ENCODE measurements around the gene CHCHD3. TPM values are rescaled to one million over a fixed set of nuclear protein-coding genes. Genes with fewer than 3 reads are reported as not detected.
"Not testable (repeated sequence)": the region's sequence is repeated elsewhere in the genome, so short reads cannot be mapped to it uniquely, and the experiment has no call there.

The CHCHD3 gene
- total RNA-seq, 2 donors from 2014 or later: 36.1 to 43.0 TPM

GRCh38 chr7:132972745-132973144, 109.1 kb downstream of the CHCHD3 start:
- H3K4me1 ChIP-seq (ENCODE audit: control insufficient read depth in 1 of 2, low read depth in 2 of 2): no peaks in the 10 kb centered on the region
- DNase-seq (ENCODE audit: low spot score) (no peak), ATAC-seq (ENCODE audit: insufficient number of reproducible peaks, low FRiP score, low read depth) (no peak)
- no peak overlapping the region for H3K27ac ChIP-seq
- H3K4me3 ChIP-seq: no peak overlapping the region
- TF ChIP-seq, protein P1, sequence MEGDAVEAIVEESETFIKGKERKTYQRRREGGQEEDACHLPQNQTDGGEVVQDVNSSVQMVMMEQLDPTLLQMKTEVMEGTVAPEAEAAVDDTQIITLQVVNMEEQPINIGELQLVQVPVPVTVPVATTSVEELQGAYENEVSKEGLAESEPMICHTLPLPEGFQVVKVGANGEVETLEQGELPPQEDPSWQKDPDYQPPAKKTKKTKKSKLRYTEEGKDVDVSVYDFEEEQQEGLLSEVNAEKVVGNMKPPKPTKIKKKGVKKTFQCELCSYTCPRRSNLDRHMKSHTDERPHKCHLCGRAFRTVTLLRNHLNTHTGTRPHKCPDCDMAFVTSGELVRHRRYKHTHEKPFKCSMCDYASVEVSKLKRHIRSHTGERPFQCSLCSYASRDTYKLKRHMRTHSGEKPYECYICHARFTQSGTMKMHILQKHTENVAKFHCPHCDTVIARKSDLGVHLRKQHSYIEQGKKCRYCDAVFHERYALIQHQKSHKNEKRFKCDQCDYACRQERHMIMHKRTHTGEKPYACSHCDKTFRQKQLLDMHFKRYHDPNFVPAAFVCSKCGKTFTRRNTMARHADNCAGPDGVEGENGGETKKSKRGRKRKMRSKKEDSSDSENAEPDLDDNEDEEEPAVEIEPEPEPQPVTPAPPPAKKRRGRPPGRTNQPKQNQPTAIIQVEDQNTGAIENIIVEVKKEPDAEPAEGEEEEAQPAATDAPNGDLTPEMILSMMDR (IDR thresholded peaks at IDR 0.05): no peak
- H3K27me3 ChIP-seq (replicated peaks; ENCODE audit: insufficient read depth): no peaks in the 10 kb centered on the region
- no peaks in the 10 kb centered on the region for H3K9me3 ChIP-seq
- no peaks in the 10 kb centered on the region for H3K36me3 ChIP-seq

- no peaks in the 10 kb centered on the region for H3K9me3 ChIP-seq
- H3K36me3 ChIP-seq: no peaks in the 10 kb centered on the region
- H3K4me3 ChIP-seq: no peak overlapping the region
- no peak for ATAC-seq (ENCODE audit: insufficient number of reproducible peaks, low FRiP score, low read depth)
- no peaks in the 10 kb centered on the region for H3K4me1 ChIP-seq (ENCODE audit: control insufficient read depth in 1 of 2, low read depth in 2 of 2)
- no peak overlapping the region for H3K27ac ChIP-seq
- no peaks in the 10 kb centered on the region for H3K27me3 ChIP-seq (replicated peaks; ENCODE audit: insufficient read depth)
- TF ChIP-seq, protein P1 (IDR thresholded peaks at IDR 0.05): no peak
- no peak for DNase-seq (ENCODE audit: low spot score)
Observed at GRCh38 chr7:132970257-132970656, 111.6 kb downstream of the CHCHD3 start.

DNA sequence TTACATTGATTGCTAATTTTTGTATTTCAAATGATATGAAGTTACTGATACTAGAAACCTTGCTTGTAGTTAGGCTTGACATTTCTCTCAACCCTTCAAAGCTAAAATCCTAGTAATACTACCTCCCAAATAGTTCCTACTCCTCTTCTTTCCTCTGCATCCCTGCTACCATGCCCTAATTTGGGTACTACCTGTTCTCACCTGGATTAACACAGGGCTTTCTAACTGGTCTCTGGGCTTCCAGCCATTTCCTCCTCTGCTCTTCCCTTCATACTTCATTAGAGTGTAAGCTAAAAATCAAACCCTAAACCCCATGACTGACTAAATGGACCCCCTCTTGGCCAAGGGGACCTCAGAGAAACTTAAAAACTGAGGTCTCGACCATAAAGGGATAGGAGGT, 112.4 kb downstream of the CHCHD3 start:
- no peak for DNase-seq (ENCODE audit: low spot score)
- Histone ChIP-seq H3K27ac (no peak overlapping the region), H3K36me3 (no peaks in the 10 kb centered on the region), H3K9me3 (no peaks in the 10 kb centered on the region), H3K4me1 (ENCODE audit: control insufficient read depth in 1 of 2, low read depth in 2 of 2) (no peaks in the 10 kb centered on the region), H3K4me3 (no peak overlapping the region), H3K27me3 (replicated peaks; ENCODE audit: insufficient read depth) (no peaks in the 10 kb centered on the region)
- ATAC-seq (ENCODE audit: insufficient number of reproducible peaks, low FRiP score, low read depth): no peak
- TF ChIP-seq, protein P1 (IDR thresholded peaks at IDR 0.05): no peak

DNA sequence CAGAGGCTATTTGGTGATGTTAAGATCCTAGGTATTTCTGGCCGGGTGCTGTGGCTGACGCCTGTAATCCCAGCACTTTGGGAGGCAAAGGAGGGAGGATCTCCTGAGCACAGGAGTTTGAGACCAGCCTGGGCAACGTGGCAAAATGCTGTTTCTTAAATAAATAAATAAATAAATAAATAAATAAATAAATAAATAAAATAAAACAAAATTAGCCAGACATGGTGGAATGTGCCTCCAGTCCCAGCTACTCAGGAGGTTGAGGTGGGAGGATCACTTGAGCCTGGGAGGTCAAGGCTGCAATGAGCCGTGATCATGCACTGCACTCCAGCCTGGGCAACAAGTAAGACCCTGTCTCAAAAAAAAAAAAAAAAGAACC, 114.4 kb downstream of the CHCHD3 start:
- not testable (repeated sequence) for H3K4me3 ChIP-seq; H3K27me3 ChIP-seq (replicated peaks; ENCODE audit: insufficient read depth); DNase-seq (ENCODE audit: low spot score); H3K9me3 ChIP-seq; H3K27ac ChIP-seq; H3K36me3 ChIP-seq; H3K4me1 ChIP-seq (ENCODE audit: control insufficient read depth in 1 of 2, low read depth in 2 of 2); ATAC-seq (ENCODE audit: insufficient number of reproducible peaks, low FRiP score, low read depth)

- TF ChIP-seq, protein P1 (IDR thresholded peaks at IDR 0.05): no peak
- Histone ChIP-seq H3K27me3 (replicated peaks; ENCODE audit: insufficient read depth) (no peaks in the 10 kb centered on the region), H3K36me3 (no peaks in the 10 kb centered on the region), H3K4me3 (no peak overlapping the region), H3K9me3 (no peaks in the 10 kb centered on the region), H3K27ac (no peak overlapping the region), H3K4me1 (ENCODE audit: control insufficient read depth in 1 of 2, low read depth in 2 of 2) (no peaks in the 10 kb centered on the region)
- DNase-seq (ENCODE audit: low spot score) (no peak), ATAC-seq (ENCODE audit: insufficient number of reproducible peaks, low FRiP score, low read depth) (no peak)
Observed at GRCh38 chr7:132966754-132967469, 115.0 kb downstream of the CHCHD3 start.

DNA sequence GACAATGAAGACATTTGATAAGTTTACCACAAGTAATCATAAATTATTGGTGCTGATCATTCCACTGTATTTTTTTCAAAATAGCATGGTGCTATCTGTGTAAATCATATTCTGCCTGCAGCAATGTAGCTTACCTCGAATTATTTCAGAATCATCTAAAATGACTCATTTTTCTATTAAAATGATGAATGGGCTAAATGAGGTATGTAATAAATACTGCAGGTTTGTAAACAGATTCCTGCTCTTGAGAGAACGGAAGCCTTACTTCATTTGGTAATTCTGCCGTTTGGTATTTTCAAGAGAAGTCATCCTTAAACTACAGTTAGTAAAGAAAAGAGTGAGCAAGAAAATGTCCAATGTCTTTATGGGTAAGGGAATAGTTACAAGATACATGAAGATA, 115.9 kb downstream of the CHCHD3 start:
- no peak for ATAC-seq (ENCODE audit: insufficient number of reproducible peaks, low FRiP score, low read depth)
- H3K27me3 ChIP-seq (replicated peaks; ENCODE audit: insufficient read depth): no peaks in the 10 kb centered on the region
- no peaks in the 10 kb centered on the region for H3K9me3 ChIP-seq

More for the DNA sequence above, 115.9 kb downstream of the CHCHD3 start:
- no peaks in the 10 kb centered on the region for H3K4me1 ChIP-seq (ENCODE audit: control insufficient read depth in 1 of 2, low read depth in 2 of 2)
- no peak for DNase-seq (ENCODE audit: low spot score)
- H3K27ac ChIP-seq: no peak overlapping the region
- TF ChIP-seq, protein P1 (IDR thresholded peaks at IDR 0.05): no peak
- H3K4me3 ChIP-seq: no peak overlapping the region
- no peaks in the 10 kb centered on the region for H3K36me3 ChIP-seq

Data from thoracic aorta (tissue), 2 donors.